Endothelial cell of hepatic sinusoid (primary cell): Measurements from ENCODE around the gene GABRB2.
"Not testable (repeated sequence)": the region's sequence is repeated elsewhere in the genome, so short reads cannot be mapped to it uniquely, and the experiment has no call there.

Experiments used
- in situ Hi-C: cut with HindIII; loops from 2 replicates; pipeline ENCODE4 v1.10.0; 2017; ENCODE audit warnings: low sequenced_read_pairs

Gene GABRB2

GRCh38 chr5:161546470-161547301, at the start of gene GABRB2:
Gene GABRB2, minus strand, starts transcription at chr5:161546725. Its CDS starts 82 bp downstream, at chr5:161546643.
- in situ Hi-C loops, result no loop called here

DNA sequence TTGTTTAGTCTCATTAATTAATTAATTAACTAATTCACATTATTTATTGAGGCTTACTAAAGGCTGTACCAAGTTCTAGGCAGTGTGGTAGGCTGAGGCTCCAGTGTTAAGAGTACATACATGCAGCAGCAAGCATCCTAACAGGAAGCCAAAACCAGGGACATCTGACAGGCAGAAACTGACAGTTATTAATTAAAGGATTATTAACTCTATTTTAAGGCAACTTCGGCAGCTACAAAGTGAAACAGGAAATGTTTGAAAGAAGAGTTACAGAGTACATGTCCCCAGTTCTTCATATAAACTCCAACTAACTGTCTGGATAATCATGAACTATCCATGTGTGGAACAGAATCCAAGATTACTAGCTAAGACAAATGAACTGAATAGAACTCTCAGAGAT, 39.3 kb upstream of the GABRB2 start:
- in situ Hi-C loops, result no loop called here

GRCh38 chr5:161580621-161581020, 34.1 kb upstream of the GABRB2 start:
- in situ Hi-C loops, result no loop called here

DNA sequence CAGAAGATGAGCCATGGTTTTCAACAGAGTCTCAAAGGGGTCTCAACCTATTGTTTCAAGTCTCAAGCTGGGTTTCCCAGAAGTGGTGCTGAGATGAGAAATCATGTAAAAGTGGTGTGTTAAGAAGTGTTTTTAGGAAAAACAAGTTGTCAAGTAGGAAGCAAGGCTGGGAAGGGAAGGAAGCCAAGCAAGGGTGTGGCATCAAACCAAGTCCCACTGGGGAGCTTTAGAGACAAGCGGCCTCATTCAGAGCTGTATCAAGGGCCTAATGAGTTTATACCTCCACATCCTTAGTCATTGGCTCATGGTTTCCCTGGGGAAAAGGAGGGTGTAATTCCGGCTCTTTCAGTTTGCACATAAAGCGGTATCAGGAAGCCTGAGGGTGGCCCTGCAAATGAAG, 26.4 kb upstream of the GABRB2 start:
- in situ Hi-C loops, result no loop called here

DNA sequence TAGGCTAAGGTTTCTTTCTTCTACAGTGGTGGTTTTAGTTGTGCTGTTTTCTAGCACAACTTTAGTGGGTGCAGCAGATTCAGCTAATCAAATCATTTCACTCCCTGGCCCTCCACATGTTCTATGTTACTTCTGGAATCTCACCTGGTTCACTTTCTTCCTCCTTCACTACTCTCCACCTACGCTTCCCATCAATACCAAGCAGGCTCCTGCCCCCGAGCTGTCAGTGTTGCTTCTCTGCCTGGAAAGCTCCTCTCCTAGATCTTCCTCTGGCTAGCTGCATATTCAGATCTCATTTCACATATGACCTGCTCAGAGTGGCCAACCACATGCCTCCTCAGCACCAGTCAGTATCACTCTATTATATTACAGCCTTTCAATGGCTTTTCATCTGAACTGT, 19.6 kb upstream of the GABRB2 start:
- in situ Hi-C loops, result no loop called here

GRCh38 chr5:161562446-161562845, 15.9 kb upstream of the GABRB2 start:
- in situ Hi-C loops, result no loop called here

- in situ Hi-C loops, result no loop called here
Observed at GRCh38 chr5:161549106-161549505, 2.6 kb upstream of the GABRB2 start.

GRCh38 chr5:161548487-161549094, 2.1 kb upstream of the GABRB2 start:
- in situ Hi-C loops, result no loop called here

GRCh38 chr5:161547738-161548486, 1.4 kb upstream of the GABRB2 start:
- in situ Hi-C loops, result no loop called here

DNA sequence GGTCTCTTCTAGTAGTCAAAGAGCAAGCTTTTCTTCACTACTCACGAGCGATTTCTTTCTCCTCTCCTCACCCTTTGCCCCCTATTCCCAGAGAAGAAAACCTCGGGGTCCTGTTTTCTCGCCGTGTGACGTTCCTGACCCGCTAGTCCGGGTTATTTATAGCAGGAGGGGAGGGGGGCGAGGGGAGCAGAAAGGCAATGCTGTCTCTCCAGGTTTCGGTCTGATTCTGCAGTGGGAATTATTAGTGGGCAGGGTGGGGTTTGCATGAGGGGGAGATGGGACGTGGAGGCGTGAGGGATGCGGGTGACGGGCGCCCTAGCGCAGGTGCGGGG, 847 bp upstream of the GABRB2 start:
- in situ Hi-C loops, result no loop called here

DNA sequence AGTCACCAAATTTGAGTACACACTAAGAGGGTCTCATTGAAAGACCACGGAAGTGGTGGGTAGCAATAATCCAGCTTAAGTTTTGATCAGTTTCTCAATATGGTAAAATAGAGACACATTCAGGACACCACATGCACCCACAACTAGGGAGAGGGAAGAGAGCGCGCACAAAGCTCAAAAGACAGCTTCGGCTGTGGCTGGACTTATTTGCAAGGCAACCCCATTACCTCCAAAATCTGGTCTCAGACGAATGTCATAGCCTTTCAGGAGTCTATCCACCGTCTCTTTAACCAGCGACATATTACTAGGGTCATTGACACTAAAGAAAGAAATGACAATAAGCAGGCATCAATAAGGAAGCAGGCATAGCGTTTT, 443 bp downstream of the GABRB2 start:
- in situ Hi-C loops, result no loop called here

DNA sequence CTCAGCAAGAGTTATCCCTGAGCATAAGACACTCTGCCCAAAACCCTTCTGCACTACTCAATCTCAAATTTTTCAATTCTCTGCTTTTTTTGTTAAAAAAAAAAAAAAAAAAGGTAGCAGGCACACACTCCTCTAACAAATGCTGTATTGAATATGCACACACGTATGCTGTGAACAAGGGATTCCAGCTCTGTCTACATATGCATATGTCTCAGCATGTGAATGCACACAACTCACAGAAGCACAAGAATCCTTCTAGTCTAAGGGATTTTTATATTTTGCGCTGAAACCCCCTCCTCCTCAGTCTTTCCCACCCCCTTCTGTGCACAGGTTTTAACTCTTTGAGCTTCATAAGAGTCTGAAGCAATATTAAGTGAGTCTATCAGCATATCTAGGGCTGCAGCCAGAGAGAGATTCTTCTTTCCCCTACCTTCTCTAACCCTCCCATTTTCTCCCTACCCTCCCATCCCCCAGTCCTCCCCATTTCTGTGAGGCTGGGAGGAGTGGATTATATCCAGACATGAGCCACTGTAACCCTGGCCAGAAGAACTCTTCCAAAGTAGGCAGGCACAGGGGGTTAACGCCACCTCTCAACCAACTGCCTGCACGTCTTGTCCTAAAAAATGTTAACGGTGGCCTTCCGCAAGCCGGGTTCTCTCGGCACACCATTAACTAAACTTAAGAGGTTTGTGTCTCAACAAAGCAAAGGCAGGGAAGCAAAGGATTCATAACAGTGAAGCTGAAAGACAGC, 1.0 kb downstream of the GABRB2 start:
- in situ Hi-C loops, result no loop called here

GRCh38 chr5:161544350-161544765, 2.2 kb downstream of the GABRB2 start:
- in situ Hi-C loops, result no loop called here

- in situ Hi-C loops, result no loop called here
Observed at GRCh38 chr5:161539016-161539415, 7.5 kb downstream of the GABRB2 start.

GRCh38 chr5:161535762-161536161, 10.8 kb downstream of the GABRB2 start:
- in situ Hi-C loops, result no loop called here

- in situ Hi-C loops, result no loop called here
Observed at GRCh38 chr5:161530700-161531099, 15.8 kb downstream of the GABRB2 start.

DNA sequence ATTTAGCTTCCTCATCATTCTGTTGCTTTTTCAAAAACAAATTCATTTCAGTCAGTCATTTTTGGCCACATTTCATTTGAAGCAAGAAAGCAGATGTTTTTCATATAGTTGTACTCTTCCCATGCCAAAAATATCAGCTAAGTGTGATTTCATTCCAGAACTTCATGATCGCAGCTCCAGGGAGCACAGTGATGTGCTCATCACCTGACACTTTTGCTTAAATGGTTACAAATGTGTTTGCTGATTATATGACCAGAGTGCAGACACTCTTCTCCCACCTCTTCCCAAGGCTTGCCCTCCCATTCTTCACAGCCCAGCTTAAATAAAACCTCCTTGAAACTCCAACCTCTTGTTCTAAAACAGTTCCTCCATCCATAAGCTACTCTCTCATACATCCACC, 32.6 kb downstream of the GABRB2 start:
- in situ Hi-C loops, result no loop called here

DNA sequence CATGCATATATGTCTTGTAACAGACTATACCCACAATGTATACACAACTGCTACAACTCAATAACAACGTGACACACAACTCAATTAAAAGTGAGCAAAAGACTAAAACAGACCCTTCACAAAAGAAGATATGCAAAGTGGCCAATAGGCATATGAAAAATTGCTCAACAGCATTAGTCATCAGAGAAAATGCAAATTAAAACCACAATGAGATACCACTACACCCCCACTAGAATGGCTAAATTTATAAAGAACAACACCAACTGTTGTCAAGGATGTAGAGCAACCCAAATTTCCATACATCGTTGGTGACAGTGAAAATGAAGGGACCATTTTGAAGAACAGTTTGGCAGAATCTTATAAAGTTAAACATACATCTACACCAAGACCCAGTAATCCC, 38.9 kb downstream of the GABRB2 start:
- in situ Hi-C loops, result no loop called here

DNA sequence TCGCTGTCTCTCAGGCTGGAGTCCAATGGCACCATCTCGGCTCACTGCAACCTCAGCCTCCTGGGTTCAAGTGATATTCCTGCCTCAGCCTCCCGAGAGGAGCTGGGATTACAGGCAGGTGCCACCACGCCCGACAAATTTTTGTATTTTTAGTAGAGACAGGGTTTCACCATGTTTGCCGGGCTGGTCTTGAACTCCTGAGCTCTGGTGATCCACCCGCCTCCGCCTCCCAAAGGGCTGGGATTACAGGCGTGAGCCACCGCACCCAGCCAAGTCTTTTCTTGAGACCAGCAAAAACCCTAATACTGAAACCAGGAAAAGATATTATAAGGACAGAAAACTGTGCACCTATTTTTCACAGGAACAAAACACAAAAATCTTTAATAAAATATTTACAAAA, 41.4 kb downstream of the GABRB2 start:
- in situ Hi-C loops, result not testable (repeated sequence)

- in situ Hi-C loops, result no loop called here
Observed at GRCh38 chr5:161498531-161498930, 48.0 kb downstream of the GABRB2 start.

DNA sequence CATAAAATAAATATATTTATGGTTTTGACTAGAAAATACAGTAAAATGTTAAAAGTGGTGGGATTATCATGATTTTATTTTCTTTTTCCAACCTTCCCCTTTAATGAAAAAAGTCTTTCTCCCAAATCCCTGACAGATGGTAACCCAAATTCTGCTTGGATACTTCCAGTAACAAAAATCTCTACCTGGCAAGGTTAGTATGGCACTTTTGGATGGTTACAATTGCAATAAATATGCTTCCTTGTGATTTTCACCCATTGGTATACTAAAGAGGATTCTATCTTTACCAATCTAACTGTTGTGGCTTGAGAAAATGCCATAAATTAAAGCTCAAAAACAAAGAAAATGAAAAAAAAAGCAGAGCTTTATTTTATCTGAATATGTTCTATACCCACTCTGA, 62.8 kb downstream of the GABRB2 start:
- in situ Hi-C loops, result no loop called here
